H1 (cell line): Measurements from ENCODE around the gene MYH9.

Experiments used
- BRCA1 ChIP-seq: IDR thresholded peaks from 2 replicates; pipeline ENCODE4 v1.6.1; 2012; ENCODE audit warnings: low read depth, low read length, improper control_type of control experiment
- EP300 ChIP-seq, 2 experiments: IDR thresholded peaks; 1 replicate in 1 of 2; 2 replicates in 1 of 2; pipeline ENCODE4 v1.6.1; 2011 to 2012; ENCODE audit warnings: low read depth in 2 of 2, low read length in 2 of 2, mild to moderate bottlenecking in 2 of 2, borderline replicate concordance in 1 of 2, inconsistent platforms in 1 of 2, moderate library complexity in 1 of 2
- TF ChIP-seq, protein P1 (sequence below), 3 experiments: IDR thresholded peaks; 1 replicate in 2 of 3; 2 replicates in 1 of 3; pipeline versions ENCODE4 v1.5.1 to v1.6.1; 2011; ENCODE audit warnings: low read length in 3 of 3, mild to moderate bottlenecking in 3 of 3, inconsistent platforms in 2 of 3, low read depth in 1 of 3, moderate library complexity in 1 of 3; ENCODE audit not compliant: insufficient read depth in 1 of 3; ENCODE audit errors: control extremely low read depth in 1 of 3

GRCh38 chr22:36244522-36245391 lies 143.0 kb downstream of the MYH9 start:
- TF ChIP-seq EP300 (IDR thresholded peaks at IDR 0.05; ENCODE audit: borderline replicate concordance in 1 of 2, low read depth in 2 of 2, low read length in 2 of 2) (no peak), BRCA1 (no peak)
- TF ChIP-seq, protein P1, sequence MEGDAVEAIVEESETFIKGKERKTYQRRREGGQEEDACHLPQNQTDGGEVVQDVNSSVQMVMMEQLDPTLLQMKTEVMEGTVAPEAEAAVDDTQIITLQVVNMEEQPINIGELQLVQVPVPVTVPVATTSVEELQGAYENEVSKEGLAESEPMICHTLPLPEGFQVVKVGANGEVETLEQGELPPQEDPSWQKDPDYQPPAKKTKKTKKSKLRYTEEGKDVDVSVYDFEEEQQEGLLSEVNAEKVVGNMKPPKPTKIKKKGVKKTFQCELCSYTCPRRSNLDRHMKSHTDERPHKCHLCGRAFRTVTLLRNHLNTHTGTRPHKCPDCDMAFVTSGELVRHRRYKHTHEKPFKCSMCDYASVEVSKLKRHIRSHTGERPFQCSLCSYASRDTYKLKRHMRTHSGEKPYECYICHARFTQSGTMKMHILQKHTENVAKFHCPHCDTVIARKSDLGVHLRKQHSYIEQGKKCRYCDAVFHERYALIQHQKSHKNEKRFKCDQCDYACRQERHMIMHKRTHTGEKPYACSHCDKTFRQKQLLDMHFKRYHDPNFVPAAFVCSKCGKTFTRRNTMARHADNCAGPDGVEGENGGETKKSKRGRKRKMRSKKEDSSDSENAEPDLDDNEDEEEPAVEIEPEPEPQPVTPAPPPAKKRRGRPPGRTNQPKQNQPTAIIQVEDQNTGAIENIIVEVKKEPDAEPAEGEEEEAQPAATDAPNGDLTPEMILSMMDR (IDR thresholded peaks at IDR 0.05; ENCODE audit: control extremely low read depth in 1 of 3, insufficient read depth in 1 of 3, low read depth in 1 of 3, low read length in 3 of 3): no peak
